Muscle layer of duodenum (tissue), 2 donors: Measurements from ENCODE around the gene GPR150.
"Not testable (repeated sequence)": the region's sequence is repeated elsewhere in the genome, so short reads cannot be mapped to it uniquely, and the experiment has no call there.

ENCODE experiments used
- H3K27ac ChIP-seq: one replicate; pipeline ENCODE4 v1.7.0; 2013; ENCODE audit warnings: mild to moderate bottlenecking, low read length
- H3K27me3 ChIP-seq: one replicate; pipeline ENCODE4 v1.7.0; 2013; ENCODE audit warnings: low read depth, mild to moderate bottlenecking, control low read depth, low read length
- H3K36me3 ChIP-seq, 2 donors: one replicate each; pipeline ENCODE4 v1.7.0; 2013; ENCODE audit warnings: low read length in 2 of 2, control low read depth in 1 of 2, mild to moderate bottlenecking in 1 of 2; ENCODE audit not compliant: insufficient read depth in 2 of 2, control insufficient read depth in 1 of 2
- H3K4me1 ChIP-seq, 2 donors: one replicate each; pipeline ENCODE4 v1.7.0; 2013; ENCODE audit warnings: low read length in 2 of 2, mild to moderate bottlenecking in 2 of 2, control low read depth in 1 of 2, moderate library complexity in 1 of 2; ENCODE audit not compliant: insufficient read depth in 2 of 2, control insufficient read depth in 1 of 2
- H3K4me3 ChIP-seq, 2 donors: one replicate each; pipeline ENCODE4 v1.7.0; 2013; ENCODE audit warnings: low read length in 2 of 2, low read depth in 1 of 2, mild to moderate bottlenecking in 1 of 2
- H3K9me3 ChIP-seq, 2 donors: one replicate each; pipeline ENCODE4 v1.7.0; 2013; ENCODE audit warnings: low read length in 2 of 2, control low read depth in 1 of 2, mild to moderate bottlenecking in 1 of 2; ENCODE audit not compliant: control insufficient read depth in 1 of 2
- donor health status: healthy.

The GPR150 gene

DNA sequence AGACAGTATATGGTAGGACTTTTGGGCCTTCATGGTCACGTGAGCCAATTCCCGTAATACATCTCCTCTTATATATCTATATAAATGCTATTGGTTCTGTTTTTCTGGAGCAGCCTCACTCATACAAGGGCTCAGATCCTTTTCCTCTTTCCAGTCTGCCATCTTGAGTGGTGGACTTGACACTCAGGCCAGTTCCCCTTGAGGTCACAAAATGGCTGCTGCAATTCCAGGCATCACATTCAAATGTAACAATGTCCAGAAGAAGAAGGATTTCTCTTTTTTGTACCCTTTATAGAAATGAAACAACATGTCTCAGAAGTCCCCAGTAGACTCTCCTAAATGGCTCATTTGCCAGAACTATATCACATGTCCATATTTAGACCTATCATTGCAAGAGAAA, 4.5 kb downstream of the GPR150 start:
- H3K36me3 ChIP-seq, result no peaks in the 10 kb centered on the region
- H3K4me3 ChIP-seq, result no peak overlapping the region
- no peaks in the 10 kb centered on the region for H3K9me3 ChIP-seq
- H3K27me3 ChIP-seq, result no peaks in the 10 kb centered on the region
- no peak overlapping the region for H3K27ac ChIP-seq
- peaks cover 4 to 6% of the 10 kb centered on the region in 2 donors for H3K4me1 ChIP-seq

DNA sequence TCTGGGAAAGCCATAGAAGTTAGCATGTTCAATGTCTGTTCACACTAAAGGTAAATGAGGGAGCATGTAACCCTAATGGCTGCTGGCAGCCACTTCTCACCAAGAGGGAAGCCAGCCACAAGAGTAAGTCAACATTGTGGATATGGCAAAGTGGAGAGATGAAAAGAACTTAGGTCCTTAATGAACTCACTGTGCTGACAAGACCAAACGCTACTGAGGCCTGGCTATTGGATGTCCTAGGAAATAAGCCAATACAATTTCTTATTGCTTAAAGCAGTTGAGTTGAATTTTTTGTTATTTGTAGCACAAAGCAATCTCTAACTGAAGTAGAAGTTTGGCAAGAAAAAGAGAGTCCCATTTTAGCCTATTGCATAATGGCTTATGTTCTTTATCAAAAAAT, 6.8 kb downstream of the GPR150 start:
- Histone ChIP-seq H3K9me3 (no peaks in the 10 kb centered on the region), H3K36me3 (no peaks in the 10 kb centered on the region), H3K4me3 (no peak overlapping the region), H3K4me1 (no peaks in the 10 kb centered on the region), H3K27me3 (no peaks in the 10 kb centered on the region), H3K27ac (no peak overlapping the region)

GRCh38 chr5:95627971-95628810, 8.3 kb downstream of the GPR150 start:
- Histone ChIP-seq H3K9me3 (no peaks in the 10 kb centered on the region), H3K27ac (no peak overlapping the region)

GRCh38 chr5:95628933-95629332, 9.0 kb downstream of the GPR150 start:
- H3K9me3 ChIP-seq, result no peaks in the 10 kb centered on the region
- H3K27ac ChIP-seq, result no peak overlapping the region
- H3K4me1 ChIP-seq, result no peaks in the 10 kb centered on the region

More at GRCh38 chr5:95627971-95628810, 8.3 kb downstream of the GPR150 start:
- Histone ChIP-seq H3K4me3 (no peak overlapping the region), H3K4me1 (no peaks in the 10 kb centered on the region), H3K27me3 (no peaks in the 10 kb centered on the region), H3K36me3 (no peaks in the 10 kb centered on the region)

DNA sequence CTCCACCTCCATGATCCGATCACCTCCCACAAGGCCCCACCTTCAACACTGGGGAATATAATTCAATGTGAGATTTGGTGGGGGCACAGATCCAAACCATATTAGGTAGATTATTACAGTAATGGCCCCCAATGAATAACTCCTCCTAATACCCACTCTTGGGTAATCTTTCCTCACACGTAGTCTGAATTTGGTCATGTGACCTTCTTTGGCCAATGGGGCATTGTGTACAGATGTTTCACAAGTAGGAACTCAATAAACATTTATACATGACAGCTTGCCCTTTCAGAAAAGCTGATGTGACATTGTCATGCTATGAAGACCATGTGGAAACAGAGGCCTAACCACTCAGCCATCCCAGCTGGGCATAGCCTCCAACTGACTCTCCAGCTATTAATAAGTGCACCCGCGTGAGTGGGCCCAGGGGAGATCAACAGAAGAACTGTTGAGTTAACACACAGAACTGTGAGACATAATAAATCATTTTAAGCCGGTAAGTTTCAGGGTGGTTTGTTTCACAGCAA, 10.6 kb downstream of the GPR150 start:
- Histone ChIP-seq H3K27ac (no peak overlapping the region), H3K9me3 (no peaks in the 10 kb centered on the region), H3K36me3 (no peaks in the 10 kb centered on the region), H3K27me3 (no peaks in the 10 kb centered on the region), H3K4me3 (no peak overlapping the region), H3K4me1 (no peaks in the 10 kb centered on the region)

More at GRCh38 chr5:95628933-95629332, 9.0 kb downstream of the GPR150 start:
- Histone ChIP-seq H3K27me3 (no peaks in the 10 kb centered on the region), H3K36me3 (no peaks in the 10 kb centered on the region), H3K4me3 (no peak overlapping the region)

DNA sequence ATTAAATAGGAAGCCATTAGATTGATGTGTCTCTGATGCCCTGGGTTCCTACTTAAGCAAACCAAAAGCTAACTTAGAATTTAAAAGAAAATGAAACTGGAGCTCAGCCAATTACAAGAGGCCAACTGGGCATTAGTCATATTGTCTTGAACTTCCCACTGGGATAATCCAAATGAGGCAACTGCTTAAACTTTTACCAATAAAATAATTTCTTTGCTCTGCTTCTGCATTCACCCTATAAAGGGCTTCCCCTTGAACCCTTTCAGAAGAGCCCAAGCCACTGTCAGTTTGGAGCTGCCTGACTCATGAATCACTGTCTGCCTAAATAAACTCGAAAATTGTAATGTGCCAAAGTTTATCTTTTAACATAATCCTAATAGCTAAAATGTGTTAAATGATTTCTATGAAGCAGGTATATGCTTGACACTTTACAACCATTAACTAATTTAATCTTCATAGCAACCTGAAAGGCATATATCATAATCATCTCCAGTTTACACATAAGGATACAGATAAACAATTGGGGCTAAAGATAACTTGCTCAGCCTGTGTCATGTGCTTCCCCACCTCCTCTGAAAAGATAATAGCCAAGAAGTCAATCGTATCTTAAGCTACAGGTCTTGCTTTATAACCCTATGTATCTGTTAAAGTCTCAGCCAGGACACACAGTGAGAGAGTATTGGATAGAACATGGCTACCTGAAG, 11.5 kb downstream of the GPR150 start:
- no peaks in the 10 kb centered on the region for H3K36me3 ChIP-seq

DNA sequence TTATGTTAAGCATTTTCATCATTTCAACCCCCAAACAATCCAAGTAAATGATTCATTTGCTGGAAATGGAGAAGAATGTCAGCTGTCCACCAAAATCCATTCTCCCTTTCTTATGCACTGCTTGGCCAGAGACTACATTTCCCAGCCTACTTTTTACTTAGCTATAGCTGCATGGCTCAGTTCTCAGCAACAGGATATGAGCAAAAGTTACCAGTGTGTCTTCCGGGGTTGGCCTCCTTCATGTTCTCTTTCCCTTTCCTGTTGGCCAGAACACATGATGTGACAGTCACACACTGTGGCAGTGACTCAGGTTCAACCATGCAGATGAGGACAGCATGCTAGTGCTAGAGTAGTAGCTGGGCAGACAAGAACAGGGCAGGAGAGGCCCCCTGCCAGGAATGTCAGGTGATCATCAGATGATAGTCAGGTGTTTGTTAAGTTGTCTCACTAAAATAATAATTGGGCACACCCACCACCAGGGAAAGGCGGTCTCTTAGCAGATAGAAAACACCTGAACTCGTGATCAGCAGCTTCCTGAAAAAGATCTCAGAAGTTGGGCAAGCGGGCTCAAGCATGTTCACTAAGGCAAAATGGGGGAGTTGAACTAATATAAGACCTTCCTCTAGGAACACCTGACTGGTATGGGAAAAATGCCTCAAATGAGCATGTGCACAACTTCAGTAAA, 12.2 kb downstream of the GPR150 start:
- Histone ChIP-seq H3K27ac (no peak overlapping the region), H3K4me1 (no peaks in the 10 kb centered on the region), H3K4me3 (no peak overlapping the region), H3K9me3 (no peaks in the 10 kb centered on the region), H3K27me3 (no peaks in the 10 kb centered on the region), H3K36me3 (no peaks in the 10 kb centered on the region)

More for the DNA sequence above, 11.5 kb downstream of the GPR150 start:
- Histone ChIP-seq H3K4me1 (no peaks in the 10 kb centered on the region), H3K9me3 (no peaks in the 10 kb centered on the region), H3K27ac (no peak overlapping the region), H3K4me3 (no peak overlapping the region), H3K27me3 (no peaks in the 10 kb centered on the region)

- H3K27me3 ChIP-seq, H3K27ac ChIP-seq, H3K9me3 ChIP-seq, H3K36me3 ChIP-seq, H3K4me1 ChIP-seq, H3K4me3 ChIP-seq: not testable (repeated sequence)
Observed at GRCh38 chr5:95632942-95633341, 13.1 kb downstream of the GPR150 start.

DNA sequence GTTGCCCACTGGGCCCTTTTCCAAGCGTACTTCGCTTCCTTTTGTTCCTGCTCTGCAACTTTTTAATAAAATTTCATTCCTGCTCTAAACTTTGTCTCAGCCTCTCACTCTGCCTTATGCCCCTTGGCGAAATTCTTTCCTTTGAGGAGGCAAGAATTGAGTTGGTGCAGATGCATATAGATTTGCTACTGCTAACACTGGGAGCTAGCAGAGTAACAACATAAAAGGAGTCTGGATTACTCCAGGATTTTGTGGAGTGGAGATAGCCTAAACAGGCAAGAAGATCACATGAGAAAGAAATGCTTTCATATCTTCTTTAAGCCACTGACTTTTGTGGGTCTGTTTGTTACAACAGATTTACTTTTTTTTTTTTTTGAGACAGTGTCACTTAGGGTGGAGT, 13.8 kb downstream of the GPR150 start:
- Histone ChIP-seq H3K9me3 (no peaks in the 10 kb centered on the region), H3K36me3 (no peaks in the 10 kb centered on the region), H3K27ac (no peak overlapping the region), H3K27me3 (no peaks in the 10 kb centered on the region), H3K4me1 (no peaks in the 10 kb centered on the region), H3K4me3 (no peak overlapping the region)

DNA sequence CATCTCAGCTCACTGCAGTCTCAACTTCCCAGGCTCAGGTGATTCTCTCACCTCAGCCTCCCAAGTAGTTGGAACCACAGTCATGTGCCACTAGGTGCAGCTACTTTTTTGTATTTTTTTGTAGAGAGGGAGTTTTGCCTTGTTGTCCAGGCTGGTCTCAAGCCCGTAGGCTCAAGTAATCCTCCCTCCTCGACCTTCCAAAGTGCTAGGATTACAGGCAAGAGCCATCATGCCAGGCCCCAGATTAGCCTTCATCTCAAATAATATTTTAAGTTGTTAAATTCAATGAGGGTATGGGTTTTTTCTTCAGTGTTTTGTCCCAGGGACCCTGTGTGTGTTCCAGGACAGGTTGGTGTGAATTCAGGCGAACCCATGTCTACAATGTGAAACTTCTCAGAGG, 14.2 kb downstream of the GPR150 start:
- no peaks in the 10 kb centered on the region for H3K4me1 ChIP-seq
- no peak overlapping the region for H3K27ac ChIP-seq

GRCh38 chr5:95638632-95639031, 18.7 kb downstream of the GPR150 start:
- H3K4me1 ChIP-seq, result no peaks in the 10 kb centered on the region
- H3K4me3 ChIP-seq, result no peak overlapping the region
- no peaks in the 10 kb centered on the region for H3K36me3 ChIP-seq
- H3K27me3 ChIP-seq, result no peaks in the 10 kb centered on the region
- no peak overlapping the region for H3K27ac ChIP-seq
- H3K9me3 ChIP-seq, result no peaks in the 10 kb centered on the region

More for the DNA sequence above, 14.2 kb downstream of the GPR150 start:
- Histone ChIP-seq H3K4me3 (no peak overlapping the region), H3K27me3 (no peaks in the 10 kb centered on the region), H3K9me3 (no peaks in the 10 kb centered on the region), H3K36me3 (no peaks in the 10 kb centered on the region)
